DMS114 treated with DMSO at 0.1 percent for 48 hours (cell line): ENCODE measurements around the gene BMI1.
A peak's percentile ranks its signal among the peaks of the same experiment; 100 is the strongest.
"Not testable (repeated sequence)": the region's sequence is repeated elsewhere in the genome, so short reads cannot be mapped to it uniquely, and the experiment has no call there.

ENCODE experiments used
- DNase-seq: peaks from one replicate; lab custom pipeline; 2025; ENCODE audit not compliant: unreplicated experiment; lab: John Stamatoyannopoulos, UW

The BMI1 gene

DNA sequence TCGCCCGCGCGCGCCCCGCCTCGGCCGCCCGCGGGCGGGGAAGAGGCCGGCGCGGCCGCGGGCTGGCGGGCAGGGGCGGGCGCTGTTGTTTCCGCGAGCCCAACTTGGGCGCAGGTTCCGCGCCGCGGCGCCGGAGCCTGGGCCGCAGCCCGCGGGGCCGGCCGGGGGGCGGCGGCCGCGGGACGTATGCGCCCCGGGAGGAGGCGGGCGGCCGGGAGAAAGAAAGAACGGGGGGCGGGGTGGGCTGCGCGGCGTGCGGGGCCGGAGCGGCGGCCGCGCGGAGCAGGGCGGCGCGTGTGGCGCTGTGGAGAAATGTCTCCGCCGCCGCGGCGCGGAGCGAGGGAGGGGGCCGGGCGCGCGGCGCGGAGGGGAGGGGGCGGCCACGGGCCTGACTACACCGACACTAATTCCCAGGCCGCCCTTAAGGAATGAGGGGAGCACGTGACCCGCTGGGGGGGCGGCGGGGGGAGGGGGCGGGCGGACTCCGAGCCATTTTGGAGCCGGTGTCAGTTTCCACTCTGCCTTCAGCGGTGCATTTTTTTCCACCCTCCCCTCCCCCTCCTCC is at the start of gene BMI1:
TSS of gene BMI1 (plus strand) at position 509 of the 565 bp plus-strand sequence. CDS start 5,351 bp downstream, outside the sequence.
- peak; percentile 62 for DNase-seq

GRCh38 chr10:22271786-22272185 is 49.1 kb upstream of the BMI1 start:
- DNase-seq, result no peak

DNA sequence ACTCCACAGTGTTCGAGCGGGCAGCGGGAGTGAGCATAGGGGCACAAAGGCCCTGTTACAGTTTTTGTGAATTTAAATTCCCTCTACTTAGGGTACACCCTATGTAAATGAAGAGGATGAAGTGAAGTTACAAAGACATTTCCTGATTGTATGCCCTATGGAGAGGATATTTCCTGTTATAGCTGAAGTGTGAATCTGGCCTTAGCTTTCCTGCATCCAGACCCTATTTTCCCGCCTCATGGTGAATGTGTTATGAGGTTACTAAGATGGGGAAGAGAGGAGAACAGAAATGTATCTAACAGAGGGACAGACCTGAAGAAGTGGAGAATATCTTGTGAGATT is 42.5 kb upstream of the BMI1 start:
- DNase-seq, result no peak

DNA sequence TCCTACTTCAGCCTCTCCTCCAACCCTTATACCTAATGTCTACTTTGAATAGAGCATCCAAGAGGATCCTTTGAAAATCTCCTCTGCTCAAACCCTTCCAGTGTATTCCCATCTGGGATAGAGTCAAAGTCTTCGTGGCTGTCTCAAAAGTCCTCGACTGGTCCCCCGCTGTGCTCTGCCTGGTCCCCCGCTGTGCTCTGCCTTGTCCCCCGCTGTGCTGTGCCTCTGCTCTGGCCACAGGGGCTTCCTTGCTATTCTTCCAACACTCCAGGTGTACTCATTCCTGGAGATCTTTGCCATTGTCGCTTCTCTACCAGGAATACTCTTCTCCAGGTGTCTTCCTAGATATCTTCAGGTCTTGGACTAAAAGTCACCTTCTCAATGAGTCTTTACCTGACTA is 40.8 kb upstream of the BMI1 start:
- no peak for DNase-seq

GRCh38 chr10:22285130-22285529 is 35.8 kb upstream of the BMI1 start:
- DNase-seq, result no peak

DNA sequence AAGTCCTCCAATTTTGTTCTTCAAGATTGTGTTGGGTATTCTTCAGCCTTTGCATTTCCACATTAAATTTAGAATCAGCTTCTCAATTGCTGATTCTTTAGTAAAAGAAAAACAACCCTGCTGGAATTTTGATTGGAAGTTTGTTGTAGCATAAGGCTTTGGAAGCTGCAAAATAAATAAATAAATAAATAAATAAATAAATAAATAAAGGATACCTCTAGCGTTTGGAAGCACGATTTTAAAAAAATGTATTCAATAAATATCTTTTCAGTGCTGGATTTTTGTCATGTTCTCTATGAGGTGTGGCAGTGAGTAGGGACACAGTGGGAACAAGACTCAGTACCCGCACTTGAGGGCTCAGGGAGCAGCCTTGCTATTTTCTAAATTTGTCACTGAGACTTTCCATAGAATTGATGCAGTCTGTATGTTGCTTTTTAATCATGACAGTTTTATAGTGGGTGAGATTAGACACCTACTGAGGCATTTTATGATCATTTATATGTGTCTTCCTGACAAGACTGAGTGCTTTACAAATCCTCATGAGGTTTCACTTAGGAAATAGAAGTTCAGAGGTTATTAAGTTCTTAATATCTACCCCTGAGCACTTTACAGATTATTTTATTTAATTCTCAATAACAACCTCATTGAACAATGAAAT is 27.0 kb upstream of the BMI1 start:
- no peak for DNase-seq

DNA sequence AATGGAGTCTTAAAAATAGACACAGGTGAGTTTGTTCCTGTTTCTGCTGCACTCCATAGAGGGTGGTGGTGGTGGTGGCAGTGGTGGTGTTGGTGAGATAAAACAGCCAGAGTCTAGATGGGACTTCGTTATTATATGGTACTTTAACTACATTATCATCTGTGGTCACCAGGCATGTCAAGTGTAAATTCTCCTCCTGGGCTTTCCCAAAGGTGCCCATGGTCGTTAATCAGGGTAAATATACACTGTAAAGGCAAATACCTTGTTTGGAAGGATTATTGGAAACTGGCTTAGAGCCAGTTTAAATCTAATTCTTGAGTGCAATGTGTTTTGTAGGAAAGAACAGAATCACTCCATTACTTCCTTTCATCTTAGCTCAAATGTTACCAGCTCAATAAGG is 26.2 kb upstream of the BMI1 start:
- DNase-seq, result no peak

DNA sequence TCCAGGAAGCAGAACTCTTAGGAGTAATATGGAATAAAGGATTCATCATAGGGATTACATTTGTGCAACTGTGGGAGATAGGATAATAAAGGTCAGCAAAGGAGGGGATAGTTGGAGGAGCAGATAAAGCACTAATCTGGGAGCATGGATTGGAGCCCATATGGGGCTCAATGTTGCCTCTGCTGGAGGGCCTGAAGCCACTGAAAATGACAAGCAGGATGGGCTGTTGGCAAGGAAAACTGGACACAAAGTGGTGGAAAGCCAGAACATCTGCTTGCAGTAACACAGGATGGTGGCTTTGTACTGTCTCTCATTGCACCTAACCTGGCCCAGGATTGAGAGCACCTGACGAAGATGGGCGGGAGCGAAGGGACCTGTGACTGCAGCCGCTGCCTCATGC is 19.7 kb upstream of the BMI1 start:
- DNase-seq, result no peak

- no peak for DNase-seq
These were observed 17.4 kb upstream of the BMI1 start for GRCh38 chr10:22303461-22303860.

DNA sequence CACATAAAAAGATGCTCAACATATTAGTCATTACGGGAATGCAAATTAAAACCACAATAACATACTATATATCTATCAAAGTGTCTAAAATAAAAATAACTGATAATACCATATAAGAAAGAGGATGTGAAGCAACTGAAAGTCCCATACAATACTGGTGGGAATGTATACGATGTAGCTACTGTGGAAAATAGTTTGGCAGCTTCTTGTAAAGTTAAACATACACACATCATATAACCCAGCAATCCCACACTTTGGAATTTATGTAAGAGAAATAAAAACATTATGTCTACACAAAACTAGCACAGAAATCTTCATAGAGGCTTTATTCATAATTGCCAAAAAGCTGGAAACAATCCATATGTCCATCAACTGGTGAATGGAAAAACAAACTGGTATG is 15.2 kb upstream of the BMI1 start:
- DNase-seq, result no peak

- no peak for DNase-seq
These were observed 12.5 kb upstream of the BMI1 start for GRCh38 chr10:22308390-22308789.

DNA sequence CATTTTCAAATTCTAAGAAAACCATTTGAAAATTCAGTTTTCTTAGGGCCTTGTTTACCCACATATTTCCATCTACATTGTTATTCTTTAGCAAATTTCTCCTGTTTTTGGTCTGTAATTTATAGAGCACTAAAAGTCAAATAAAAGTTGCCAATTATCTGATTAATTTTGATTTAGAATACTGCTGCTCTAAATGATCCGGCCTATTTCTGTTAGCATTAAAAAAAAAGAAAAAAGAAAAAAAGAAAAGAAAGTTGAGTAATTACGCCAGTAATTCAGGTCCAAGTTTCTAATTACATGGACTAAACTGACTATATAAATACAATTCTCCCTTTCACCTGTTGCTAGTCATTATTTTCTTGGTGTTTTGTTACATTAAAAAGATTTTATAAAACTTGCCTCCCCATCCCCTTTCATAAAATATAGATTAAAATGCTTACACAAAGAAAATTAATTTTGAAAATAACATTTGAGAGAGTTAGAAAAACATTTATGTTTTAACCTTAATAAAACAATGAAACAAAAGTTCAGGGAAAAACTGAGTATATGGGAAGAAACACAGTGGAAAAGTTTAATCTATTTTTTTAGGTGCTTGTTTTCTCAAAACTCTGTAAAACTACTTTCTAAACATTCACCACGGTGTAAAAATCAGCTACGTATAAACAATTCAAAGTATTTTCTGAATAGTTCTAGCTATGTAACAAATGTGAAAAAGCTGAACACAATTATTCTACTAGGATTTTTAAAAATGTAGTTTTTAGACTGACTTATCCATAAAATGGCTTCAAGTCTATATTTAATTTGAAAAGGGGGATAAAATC is 11.5 kb upstream of the BMI1 start:
- no peak for DNase-seq

DNA sequence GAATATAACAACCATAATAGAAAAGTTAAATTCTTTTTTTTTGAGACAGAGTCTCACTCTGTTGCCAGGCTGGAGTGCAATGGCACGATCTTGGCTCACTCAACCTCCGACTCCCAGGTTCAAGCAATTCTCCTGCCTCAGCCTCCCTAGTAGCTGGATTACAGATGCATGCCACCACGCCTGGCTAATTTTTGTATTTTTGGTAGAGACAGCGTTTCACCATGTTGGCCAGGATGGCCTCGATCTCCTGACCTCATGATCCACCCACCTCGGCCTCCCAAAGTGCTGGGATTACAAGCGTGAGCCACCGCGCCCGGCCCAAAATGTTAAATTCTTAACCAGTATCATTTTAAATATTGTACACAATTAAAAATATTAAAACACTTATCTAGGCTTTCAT is 10.9 kb upstream of the BMI1 start:
- not testable (repeated sequence) for DNase-seq

GRCh38 chr10:22310928-22311327 is 10.0 kb upstream of the BMI1 start:
- DNase-seq, result no peak

DNA sequence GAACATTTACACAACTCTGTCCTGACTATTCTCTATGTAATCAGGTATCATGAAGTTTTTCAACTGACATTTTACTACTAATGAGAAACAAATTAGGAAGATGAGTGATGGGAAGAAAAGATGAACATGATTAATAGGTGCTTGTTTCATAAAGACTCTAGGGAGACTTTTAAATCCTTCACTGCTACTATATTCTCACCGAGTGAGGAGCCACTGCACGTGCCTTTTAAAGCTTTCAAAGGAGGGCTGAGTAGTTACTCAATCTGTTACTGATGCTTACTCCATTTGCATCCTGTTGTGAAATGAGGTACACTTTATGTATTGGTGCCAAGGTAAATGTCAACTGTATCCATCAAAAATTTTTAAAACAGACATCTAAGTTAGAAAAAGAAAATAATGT is 6.0 kb upstream of the BMI1 start:
- DNase-seq, result no peak

GRCh38 chr10:22315455-22316285 is 5.2 kb upstream of the BMI1 start:
- DNase-seq, result no peak

DNA sequence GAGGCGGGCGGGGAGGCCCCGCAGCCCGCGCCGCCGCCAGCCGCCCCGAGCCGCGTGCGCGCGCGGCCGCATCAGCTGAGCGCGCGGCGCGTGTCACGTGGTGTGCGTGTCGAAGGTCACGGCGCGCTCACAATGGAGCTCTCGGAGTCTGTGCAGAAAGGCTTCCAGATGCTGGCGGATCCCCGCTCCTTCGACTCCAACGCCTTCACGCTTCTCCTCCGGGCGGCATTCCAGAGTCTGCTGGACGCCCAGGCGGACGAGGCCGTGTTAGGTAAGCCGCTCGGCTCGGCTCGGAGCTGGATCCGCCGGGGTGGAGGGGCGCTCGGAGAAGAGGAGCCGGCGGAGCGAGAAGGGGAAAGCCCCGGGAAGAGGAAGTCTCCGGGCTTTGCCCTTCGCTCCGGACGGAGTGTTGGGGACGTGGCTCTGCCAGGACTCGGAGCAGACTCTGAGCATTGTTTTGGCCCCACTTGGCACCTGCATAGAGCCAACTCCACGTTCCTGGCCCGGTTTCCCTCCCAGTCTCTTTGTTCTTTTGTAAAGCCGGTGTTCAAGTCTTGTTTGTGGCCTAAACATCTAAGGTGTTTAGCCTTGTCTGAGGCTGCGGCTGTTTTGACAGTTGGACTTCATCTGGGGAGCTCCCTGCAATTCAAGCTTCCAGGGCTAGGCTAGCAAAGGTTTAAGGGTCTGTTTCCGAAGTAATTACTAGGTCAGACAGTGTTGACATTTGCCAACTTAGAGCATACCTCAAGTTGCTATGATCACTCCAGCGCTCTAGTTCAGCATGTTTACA is 4.4 kb upstream of the BMI1 start, which contains the start of gene COMMD3:
TSS of gene COMMD3 (plus strand) at position 103 of the 790 bp plus-strand sequence. CDS start at position 133, 30 bp downstream.
- peak; percentile 71 for DNase-seq

GRCh38 chr10:22317076-22317370 is 3.9 kb upstream of the BMI1 start:
- no peak for DNase-seq

DNA sequence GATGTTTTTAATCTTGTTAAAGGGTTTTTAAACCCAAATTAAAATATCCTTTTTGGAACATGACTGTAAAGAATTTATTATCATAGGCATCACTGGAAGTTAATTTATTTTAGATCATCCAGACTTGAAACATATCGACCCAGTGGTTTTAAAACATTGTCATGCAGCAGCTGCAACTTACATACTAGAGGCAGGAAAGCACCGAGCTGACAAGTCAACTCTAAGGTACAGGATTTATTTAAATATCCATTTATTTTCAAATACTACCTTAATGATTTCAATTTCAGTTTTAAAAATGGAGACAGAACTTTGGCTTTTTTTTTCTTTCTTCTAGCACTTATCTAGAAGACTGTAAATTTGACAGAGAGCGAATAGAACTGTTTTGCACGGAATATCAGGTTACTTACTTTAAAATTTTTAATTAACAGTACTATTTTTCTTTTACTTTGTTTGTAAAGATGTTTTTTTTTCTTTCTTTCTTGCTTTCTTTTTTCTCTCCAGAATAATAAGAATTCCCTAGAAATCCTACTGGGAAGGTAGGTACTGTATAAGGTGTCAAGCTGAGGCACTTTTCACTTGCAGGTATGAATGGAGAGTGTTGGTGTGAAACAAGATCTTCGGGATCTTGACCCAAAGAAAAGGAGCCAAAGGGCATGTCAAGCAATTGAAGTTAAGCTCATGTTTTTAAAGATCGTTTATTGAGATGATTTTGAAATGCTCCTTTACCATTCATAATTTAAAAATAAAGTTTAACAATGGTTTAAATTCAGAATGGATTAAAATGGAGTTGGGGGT is 2.9 kb upstream of the BMI1 start:
- DNase-seq, result no peak

- DNase-seq, result no peak
These were observed 2.1 kb upstream of the BMI1 start for GRCh38 chr10:22318772-22319171.
